Colonic mucosa (tissue), 4 donors: ENCODE results near the gene MTA1. TPM values are rescaled to one million over a fixed set of nuclear protein-coding genes. Genes with fewer than 3 reads are reported as not detected.

Experiments
- DNase-seq: peaks from one replicate; pipeline ENCODE4 v3.0.0-alpha.2; 2020
- H3K27ac ChIP-seq: fragments of 200-600 bp; one replicate; pipeline ENCODE4 v1.8.0; 2021
- H3K27me3 ChIP-seq: fragments of 200-600 bp; one replicate; pipeline ENCODE4 v1.8.0; 2021
- H3K36me3 ChIP-seq: fragments of 200-600 bp; one replicate; pipeline ENCODE4 v1.8.0; 2021
- H3K4me1 ChIP-seq: fragments of 200-600 bp; one replicate; pipeline ENCODE4 v1.8.0; 2021; ENCODE audit warnings: mild to moderate bottlenecking
- H3K4me3 ChIP-seq: fragments of 200-600 bp; one replicate; pipeline ENCODE4 v1.8.0; 2021
- H3K9ac ChIP-seq, 2 donors: one replicate each; pipeline ENCODE4 v1.7.0; 2013; ENCODE audit warnings: control low read depth in 2 of 2, low read depth in 2 of 2, low read length in 2 of 2
- H3K9me3 ChIP-seq: fragments of 200-600 bp; one replicate; pipeline ENCODE4 v1.8.0; 2021
- intact Hi-C: fragments of 100-400 bp; cut with DNase I; formaldehyde crosslinking; loops from one replicate; pipeline ENCODE4 v1.14.1; 2022
- total RNA-seq, 2 donors: library from RNA; stranded (reverse); fragmentation: NEBNext Ultra II Directional in 1 of 2; extraction: Animal tissue kit (Norgen Biotek cat#: 25700) in 1 of 2; gene quantifications; one replicate each; pipeline ENCODE4 v1.2.1, GENCODE V29; 2021
- TF ChIP-seq, protein P1 (sequence below): fragments of 200-600 bp; IDR thresholded peaks from one replicate; pipeline ENCODE4 v1.8.0; 2022; ENCODE audit warnings: antibody characterized with exemption, mild to moderate bottlenecking
- donor health status: healthy.
- donor health status: DM: no; HTN: no; CAD: no.
- donor health status: DM: no; HTN: no; CAD: no.

The MTA1 gene
- total RNA-seq, 2 donors from 2014 or later: 47.0 to 90.2 TPM

DNA sequence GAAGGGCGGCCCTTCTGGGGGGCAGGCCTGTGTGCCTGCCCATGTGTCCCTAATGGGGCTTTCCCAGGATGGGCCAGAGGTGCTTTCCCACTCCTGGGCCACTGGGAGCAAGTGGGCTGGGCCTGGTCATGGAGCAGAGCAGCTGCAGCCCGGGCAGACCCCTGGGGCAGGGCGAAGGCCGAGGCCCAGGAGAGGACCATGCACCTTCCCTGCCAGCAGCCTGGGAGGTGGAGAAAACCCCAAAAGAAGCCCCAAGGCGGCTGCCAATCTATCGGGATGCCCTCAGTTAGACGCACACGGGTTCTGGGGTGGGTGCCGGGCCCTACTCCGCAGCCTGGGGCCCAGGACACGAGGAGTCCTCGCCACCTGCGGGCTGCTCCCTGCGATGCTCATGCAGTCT lies 38.9 kb downstream of the MTA1 start:
- Histone ChIP-seq H3K4me3 (no peak overlapping the region), H3K9ac (no peak overlapping the region), H3K4me1 (no peaks in the 10 kb centered on the region), H3K27me3 (no peaks in the 10 kb centered on the region), H3K27ac (no peak overlapping the region), H3K36me3 (no peaks in the 10 kb centered on the region), H3K9me3 (no peaks in the 10 kb centered on the region)
- TF ChIP-seq, protein P1, sequence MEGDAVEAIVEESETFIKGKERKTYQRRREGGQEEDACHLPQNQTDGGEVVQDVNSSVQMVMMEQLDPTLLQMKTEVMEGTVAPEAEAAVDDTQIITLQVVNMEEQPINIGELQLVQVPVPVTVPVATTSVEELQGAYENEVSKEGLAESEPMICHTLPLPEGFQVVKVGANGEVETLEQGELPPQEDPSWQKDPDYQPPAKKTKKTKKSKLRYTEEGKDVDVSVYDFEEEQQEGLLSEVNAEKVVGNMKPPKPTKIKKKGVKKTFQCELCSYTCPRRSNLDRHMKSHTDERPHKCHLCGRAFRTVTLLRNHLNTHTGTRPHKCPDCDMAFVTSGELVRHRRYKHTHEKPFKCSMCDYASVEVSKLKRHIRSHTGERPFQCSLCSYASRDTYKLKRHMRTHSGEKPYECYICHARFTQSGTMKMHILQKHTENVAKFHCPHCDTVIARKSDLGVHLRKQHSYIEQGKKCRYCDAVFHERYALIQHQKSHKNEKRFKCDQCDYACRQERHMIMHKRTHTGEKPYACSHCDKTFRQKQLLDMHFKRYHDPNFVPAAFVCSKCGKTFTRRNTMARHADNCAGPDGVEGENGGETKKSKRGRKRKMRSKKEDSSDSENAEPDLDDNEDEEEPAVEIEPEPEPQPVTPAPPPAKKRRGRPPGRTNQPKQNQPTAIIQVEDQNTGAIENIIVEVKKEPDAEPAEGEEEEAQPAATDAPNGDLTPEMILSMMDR: no peak
- DNase-seq: no peak
- intact Hi-C loops: no loop called here

GRCh38 chr14:105460116-105460515 lies 40.5 kb downstream of the MTA1 start:
- intact Hi-C loops: no loop called here

DNA sequence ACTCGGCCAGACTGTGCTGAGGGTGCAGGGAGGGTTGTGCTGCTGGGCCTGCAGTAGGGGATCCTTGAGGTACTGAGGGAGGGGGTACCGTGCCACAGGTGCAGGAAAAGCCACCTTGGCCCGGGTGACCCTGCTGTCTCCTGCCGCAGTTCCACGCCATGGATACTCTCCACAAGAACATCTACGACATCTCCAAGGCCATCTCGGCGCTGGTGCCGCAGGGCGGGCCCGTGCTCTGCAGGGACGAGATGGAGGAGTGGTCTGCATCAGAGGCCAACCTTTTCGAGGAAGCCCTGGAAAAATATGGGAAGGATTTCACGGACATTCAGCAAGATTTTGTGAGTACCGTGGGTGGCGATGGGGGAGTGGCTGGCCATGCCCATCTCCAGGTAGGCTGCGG lies 41.0 kb downstream of the MTA1 start:
- Histone ChIP-seq H3K36me3 (no peaks in the 10 kb centered on the region), H3K9me3 (no peaks in the 10 kb centered on the region), H3K4me3 (no peak overlapping the region), H3K27ac (no peak overlapping the region), H3K4me1 (no peaks in the 10 kb centered on the region), H3K9ac (no peak overlapping the region), H3K27me3 (no peaks in the 10 kb centered on the region)
- TF ChIP-seq, protein P1: no peak
- no peak for DNase-seq
- intact Hi-C loops: no loop called here

More at GRCh38 chr14:105460116-105460515, 40.5 kb downstream of the MTA1 start:
- Histone ChIP-seq H3K27ac (no peak overlapping the region), H3K9ac (no peak overlapping the region), H3K36me3 (no peaks in the 10 kb centered on the region), H3K4me3 (no peak overlapping the region), H3K9me3 (no peaks in the 10 kb centered on the region), H3K27me3 (no peaks in the 10 kb centered on the region), H3K4me1 (no peaks in the 10 kb centered on the region)
- no peak for DNase-seq
- TF ChIP-seq, protein P1: no peak

DNA sequence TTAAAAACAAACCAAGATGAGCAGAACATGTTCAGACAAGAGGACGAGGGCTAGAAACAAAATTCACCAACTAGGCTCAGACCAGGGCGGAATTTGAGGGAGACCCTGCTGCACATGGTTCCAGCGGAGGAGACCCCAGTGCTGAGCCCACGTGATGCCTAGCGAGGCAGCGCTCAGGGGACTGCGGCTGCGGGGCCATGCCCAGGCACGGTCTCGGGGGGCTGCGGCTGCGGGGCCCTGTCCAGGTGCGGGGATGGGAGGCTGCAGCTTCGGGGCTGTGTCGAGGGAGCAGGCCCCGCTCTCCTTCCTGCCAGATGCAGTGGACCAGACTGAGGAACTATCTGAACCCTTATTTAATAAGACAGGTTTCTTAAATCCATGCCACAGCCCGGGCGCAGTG lies 42.3 kb downstream of the MTA1 start:
- H3K4me3 ChIP-seq: no peak overlapping the region
- DNase-seq: no peak
- H3K9ac ChIP-seq: no peak overlapping the region
- no peaks in the 10 kb centered on the region for H3K9me3 ChIP-seq
- TF ChIP-seq, protein P1: no peak
- H3K4me1 ChIP-seq: no peaks in the 10 kb centered on the region
- H3K36me3 ChIP-seq: no peaks in the 10 kb centered on the region
- H3K27me3 ChIP-seq: no peaks in the 10 kb centered on the region
- H3K27ac ChIP-seq: no peak overlapping the region
- intact Hi-C loops: no loop called here

DNA sequence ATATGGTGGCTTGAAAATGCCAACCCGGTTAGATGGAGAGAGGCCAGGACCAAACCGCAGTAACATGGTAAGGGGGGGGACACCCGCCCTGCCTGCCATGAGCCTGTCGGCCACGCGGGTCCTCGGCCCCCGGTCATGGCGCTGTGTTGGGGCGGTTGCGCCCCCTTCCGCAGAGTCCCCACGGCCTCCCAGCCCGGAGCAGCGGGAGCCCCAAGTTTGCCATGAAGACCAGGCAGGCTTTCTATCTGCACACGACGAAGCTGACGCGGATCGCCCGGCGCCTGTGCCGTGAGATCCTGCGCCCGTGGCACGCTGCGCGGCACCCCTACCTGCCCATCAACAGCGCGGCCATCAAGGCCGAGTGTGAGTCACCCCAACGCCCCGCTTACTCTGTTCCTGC lies 44.9 kb downstream of the MTA1 start:
- intact Hi-C loops: no loop called here
- no peak overlapping the region for H3K27ac ChIP-seq

More for the DNA sequence above, 44.9 kb downstream of the MTA1 start:
- TF ChIP-seq, protein P1: no peak
- no peaks in the 10 kb centered on the region for H3K4me1 ChIP-seq
- H3K9me3 ChIP-seq: no peaks in the 10 kb centered on the region
- no peaks in the 10 kb centered on the region for H3K27me3 ChIP-seq
- no peaks in the 10 kb centered on the region for H3K36me3 ChIP-seq
- H3K9ac ChIP-seq: no peak overlapping the region
- DNase-seq: no peak
- no peak overlapping the region for H3K4me3 ChIP-seq
